K562 (cell line): ENCODE data around the gene ZNF280D. TPM values are rescaled to one million over a fixed set of nuclear protein-coding genes. Genes with fewer than 3 reads are reported as not detected.

ENCODE experiments used
- ATF1 ChIP-seq, 2 experiments: fragments of 450-650 bp in 1 of 2; IDR thresholded peaks; 2 replicates each; pipeline ENCODE4 v1.6.1; 2016; ENCODE audit warnings: missing compliant biosample characterization in 1 of 2, missing genetic modification characterization in 1 of 2
- BACH1 ChIP-seq: fragments of 200-800 bp; sonication (Bioruptor generic); IDR thresholded peaks from 2 replicates; pipeline ENCODE4 v1.6.1; 2016; ENCODE audit warnings: missing genetic modification characterization, missing compliant biosample characterization
- ERF ChIP-seq: fragments of 450-650 bp; formaldehyde crosslinking; IDR thresholded peaks from 2 replicates; pipeline ENCODE4 v1.4.0; 2020; ENCODE audit warnings: mild to moderate bottlenecking, mixed read lengths
- HCFC1 ChIP-seq: IDR thresholded peaks from 2 replicates; pipeline ENCODE4 v1.6.1; 2012; ENCODE audit warnings: low read depth, low read length, improper control_type of control experiment
- HDAC1 ChIP-seq, 2 experiments: fragments of 450-650 bp; IDR thresholded peaks; 2 replicates each; pipeline ENCODE4 v1.6.1; 2016 to 2017; ENCODE audit warnings: inconsistent platforms in 1 of 2, mild to moderate bottlenecking in 1 of 2, moderate library complexity in 1 of 2
- ILF3 ChIP-seq: fragments of 450-650 bp; IDR thresholded peaks from 2 replicates; pipeline ENCODE4 v1.6.1; 2018; ENCODE audit warnings: antibody characterized with exemption, mild to moderate bottlenecking, moderate library complexity, borderline replicate concordance
- MAFK ChIP-seq: IDR thresholded peaks from 2 replicates; pipeline ENCODE4 v1.6.1; 2011; ENCODE audit warnings: low read length, improper control_type of control experiment
- MECOM ChIP-seq: fragments of 250-450 bp; sonication (Bioruptor Pico); IDR thresholded peaks from 2 replicates; pipeline ENCODE4 v1.8.0; 2022; ENCODE audit warnings: inconsistent platforms
- MLLT1 ChIP-seq, 2 experiments: fragments of 450-650 bp; IDR thresholded peaks; 2 replicates each; pipeline ENCODE4 v1.6.1; 2016
- MTA3 ChIP-seq: fragments of 450-650 bp; formaldehyde crosslinking; IDR thresholded peaks from 2 replicates; pipeline ENCODE4 v1.6.1; 2017; ENCODE audit warnings: mild to moderate bottlenecking, borderline replicate concordance
- PHF8 ChIP-seq: fragments of 200-600 bp; sonication (generic); IDR thresholded peaks from 2 replicates; pipeline ENCODE4 v1.6.1; 2012; ENCODE audit warnings: mixed run types, mild to moderate bottlenecking, inconsistent platforms, low read length, moderate library complexity, borderline replicate concordance
- POLR2A ChIP-seq: fragments of 450-650 bp; conservative IDR thresholded peaks from 2 replicates; pipeline ENCODE4 v1.6.1; 2016
- SAP30 ChIP-seq: fragments of 200-600 bp; sonication (generic); IDR thresholded peaks from 2 replicates; pipeline ENCODE4 v1.6.1; 2012; ENCODE audit warnings: borderline replicate concordance, low read depth, mild to moderate bottlenecking, moderate library complexity, low read length, control low read depth, inconsistent platforms; ENCODE audit not compliant: insufficient read depth, poor library complexity, severe bottlenecking
- SIX5 ChIP-seq, 2 experiments: IDR thresholded peaks; 2 replicates each; pipeline ENCODE4 v1.6.1; 2011; ENCODE audit warnings: low read length in 2 of 2, borderline replicate concordance in 1 of 2, low read depth in 1 of 2, mild to moderate bottlenecking in 1 of 2, moderate library complexity in 1 of 2; ENCODE audit not compliant: insufficient read depth in 1 of 2
- SMARCB1 ChIP-seq: IDR thresholded peaks from 2 replicates; pipeline ENCODE4 v1.6.1; 2011; ENCODE audit warnings: improper control_type of control experiment, low read depth; ENCODE audit not compliant: insufficient read length
- SP1 ChIP-seq: sonication (generic); formaldehyde crosslinking; IDR thresholded peaks from 2 replicates; pipeline ENCODE4 v1.8.1; 2022; ENCODE audit warnings: mild to moderate bottlenecking, missing genetic modification reagents
- TAL1 ChIP-seq: fragments of 450-650 bp; IDR thresholded peaks from 2 replicates; pipeline ENCODE4 v1.6.1; 2016; ENCODE audit warnings: mild to moderate bottlenecking
- TEAD1 ChIP-seq, 2 experiments: fragments of 450-650 bp in 1 of 2; sonication (generic) in 1 of 2; formaldehyde crosslinking; IDR thresholded peaks; 2 replicates each; pipeline versions ENCODE4 v1.4.0 to v1.8.0; 2020 to 2022; ENCODE audit warnings: mild to moderate bottlenecking in 2 of 2, missing genetic modification reagents in 1 of 2
- TEAD2 ChIP-seq: fragments of 450-650 bp; IDR thresholded peaks from 2 replicates; pipeline ENCODE4 v1.6.1; 2016; ENCODE audit warnings: missing genetic modification characterization, control low read depth, missing compliant biosample characterization
- TFAM ChIP-seq: fragments of 250-450 bp; sonication (Bioruptor Pico); conservative IDR thresholded peaks from 2 replicates; pipeline ENCODE4 v1.5.0; 2021; ENCODE audit warnings: mild to moderate bottlenecking, moderate library complexity
- THRAP3 ChIP-seq: fragments of 450-650 bp; IDR thresholded peaks from 2 replicates; pipeline ENCODE4 v1.6.1; 2016; ENCODE audit warnings: mild to moderate bottlenecking, inconsistent platforms, borderline replicate concordance
- USF1 ChIP-seq: sonication (generic); formaldehyde crosslinking; IDR thresholded peaks from 2 replicates; pipeline ENCODE4 v1.9.0; 2022; ENCODE audit warnings: mild to moderate bottlenecking, missing genetic modification reagents
- ZNF12 ChIP-seq: sonication (generic); formaldehyde crosslinking; IDR thresholded peaks from 2 replicates; pipeline ENCODE4 v1.4.0; 2020; ENCODE audit warnings: mild to moderate bottlenecking, missing genetic modification reagents
- ZNF507 ChIP-seq: conservative IDR thresholded peaks from 2 replicates; pipeline ENCODE4 v1.6.1; 2017; ENCODE audit warnings: missing genetic modification characterization, missing compliant biosample characterization
- ZNF707 ChIP-seq: fragments of 250-450 bp; sonication (Bioruptor Pico); conservative IDR thresholded peaks from 2 replicates; pipeline ENCODE4 v1.8.0; 2022; ENCODE audit warnings: inconsistent platforms, mild to moderate bottlenecking, moderate library complexity
- ZNF785 ChIP-seq: fragments of 250-450 bp; sonication (Bioruptor Pico); IDR thresholded peaks from 2 replicates; pipeline ENCODE4 v1.4.0; 2020; ENCODE audit warnings: mild to moderate bottlenecking
- polyA plus RNA-seq, 8 experiments: library from polyadenylated mRNA; depleted of rRNA in 4 of 8; stranded (reverse) in 5 of 8; unstranded in 3 of 8; fragments of >200 nt; fragmentation: Nextera tagmentation in 2 of 8; fragmentation: Illumina TruSeq in 1 of 8; extraction: Ambion mirVana in 2 of 8; extraction: Trizol in 1 of 8; gene quantifications; 2 replicates each; pipeline versions ENCODE4 v1.2.1 to v1.2.3, GENCODE V29; 2011 to 2014; ENCODE audit warnings: inconsistent platforms in 1 of 8, missing spikeins in 1 of 8
- total RNA-seq, 7 experiments: library from RNA; depleted of rRNA in 6 of 7; stranded (reverse); fragments of >200 nt in 6 of 7; fragmentation: Illumina TruSeq in 2 of 7; extraction: Trizol in 2 of 7; gene quantifications; 2 replicates each; pipeline versions ENCODE4 v1.2.1 to v1.2.3, GENCODE V29; 2011 to 2021; ENCODE audit warnings: low replicate concordance in 1 of 7

Gene ZNF280D
- total and polyA plus RNA-seq, 9 of the 15 experiments (the other 6 are each of a cell fraction or from before 2014, with no cell fraction given), result 8.3 to 21.8 (median 18.4) TPM

- peak in 1 of 2 experiments; percentile 96; a peak in 2 of 4 replicates for TF ChIP-seq TEAD1 (CRISPR knock-in tag; IDR thresholded peaks at IDR 0.05)
- no peak for TF ChIP-seq TAL1
- TF ChIP-seq USF1 (CRISPR knock-in tag), result no peak
- TF ChIP-seq HDAC1 (IDR thresholded peaks at IDR 0.05), result no peak
- TF ChIP-seq PHF8, result no peak
- no peak for TF ChIP-seq SMARCB1
- TF ChIP-seq BACH1 (tag), result peak; percentile 81
- no peak for TF ChIP-seq MTA3
- TF ChIP-seq THRAP3, result no peak
- no peak for TF ChIP-seq ATF1 (CRISPR knock-in tag; IDR thresholded peaks at IDR 0.05)
- TF ChIP-seq ATF1 (tag; IDR thresholded peaks at IDR 0.05), result no peak
- peak; percentile 69 for TF ChIP-seq ZNF707 (CRISPR knock-in tag)
- TF ChIP-seq ILF3, result no peak
- TF ChIP-seq MLLT1 (IDR thresholded peaks at IDR 0.05), result no peak
- peak; percentile 99 for TF ChIP-seq ERF
- no peak for TF ChIP-seq TFAM (CRISPR knock-in tag)
- peak; percentile 73 for TF ChIP-seq TEAD2
- no peak for TF ChIP-seq SIX5 (IDR thresholded peaks at IDR 0.05; ENCODE audit: borderline replicate concordance in 1 of 2, insufficient read depth in 1 of 2, low read depth in 1 of 2, low read length in 2 of 2)
- peak; percentile 49 for TF ChIP-seq ZNF507
- TF ChIP-seq SAP30, result no peak
- no peak for TF ChIP-seq POLR2A
- TF ChIP-seq MECOM (CRISPR knock-in tag), result peak; percentile 96
- no peak for TF ChIP-seq SP1 (CRISPR knock-in tag)
- TF ChIP-seq MAFK, result no peak
- no peak; the same call in 1 of the 2 replicates for TF ChIP-seq ZNF785 (CRISPR knock-in tag)
- TF ChIP-seq HCFC1, result no peak
- no peak for TF ChIP-seq ZNF12 (CRISPR knock-in tag)
Measured at GRCh38 chr15:56735589-56735988, 2.3 kb upstream of the ZNF280D start (continued).
